ENCODE results near the gene DOCK2.

DNA sequence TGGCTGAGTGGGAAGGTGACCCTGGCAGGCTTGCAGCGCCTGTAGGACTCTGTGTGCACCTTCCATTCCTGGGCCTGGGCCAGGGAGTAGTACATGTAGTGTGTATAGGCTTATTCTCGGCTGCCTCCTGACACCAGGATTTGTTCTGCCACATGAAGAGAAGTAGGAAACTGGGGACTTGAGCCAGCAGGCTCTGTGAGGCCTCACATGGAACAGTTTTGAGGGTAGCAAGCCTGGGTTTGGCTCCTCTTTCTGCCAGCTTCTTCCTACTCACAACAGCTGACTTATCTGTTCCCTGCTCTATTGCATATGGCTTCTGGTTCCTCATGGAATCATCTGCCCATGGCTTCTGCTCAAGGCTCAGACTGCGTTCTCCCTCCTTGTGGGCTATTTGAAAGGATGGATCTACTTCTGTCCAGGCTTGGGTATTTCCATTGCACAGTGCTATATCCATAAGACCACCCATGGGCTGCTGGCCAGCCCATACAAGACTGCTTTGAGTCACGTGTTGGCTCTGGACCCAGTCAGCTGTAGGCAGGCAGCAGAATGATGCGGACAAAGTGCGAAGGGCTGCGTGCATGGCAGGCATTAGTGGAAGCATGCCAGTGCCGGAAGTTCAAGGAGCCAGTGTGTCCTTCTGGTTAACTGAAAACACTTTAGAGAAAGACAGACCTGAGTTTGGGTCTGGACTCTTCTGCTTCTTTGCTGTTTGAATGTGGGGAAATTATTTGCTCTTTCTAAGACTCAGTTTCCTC is 354.2 kb downstream of the DOCK2 start:
- TF ChIP-seq SAP30 (IDR thresholded peaks at IDR 0.05; ENCODE audit: borderline replicate concordance, insufficient read depth, low read depth, low read length, poor library complexity, severe bottlenecking) (no peak), SNRNP70 (optimal IDR thresholded peaks at IDR 0.05; ENCODE audit: low read depth, low read length) (no peak), SMAD4 (CRISPR knock-in tag; conservative IDR thresholded peaks at IDR 0.05) (no peak), CREB1 (IDR thresholded peaks at IDR 0.05) (no peak), CREB1 (CRISPR knock-in tag; IDR thresholded peaks at IDR 0.05) (no peak), TAF1 (IDR thresholded peaks at IDR 0.05; ENCODE audit: control insufficient read depth, extremely low read depth, insufficient read depth, low read length, severe bottlenecking) (no peak), POLR2AphosphoS5 (IDR thresholded peaks at IDR 0.05; ENCODE audit: control insufficient read depth, insufficient read depth, low read depth, low read length) (no peak)
- TF ChIP-seq, protein P1, sequence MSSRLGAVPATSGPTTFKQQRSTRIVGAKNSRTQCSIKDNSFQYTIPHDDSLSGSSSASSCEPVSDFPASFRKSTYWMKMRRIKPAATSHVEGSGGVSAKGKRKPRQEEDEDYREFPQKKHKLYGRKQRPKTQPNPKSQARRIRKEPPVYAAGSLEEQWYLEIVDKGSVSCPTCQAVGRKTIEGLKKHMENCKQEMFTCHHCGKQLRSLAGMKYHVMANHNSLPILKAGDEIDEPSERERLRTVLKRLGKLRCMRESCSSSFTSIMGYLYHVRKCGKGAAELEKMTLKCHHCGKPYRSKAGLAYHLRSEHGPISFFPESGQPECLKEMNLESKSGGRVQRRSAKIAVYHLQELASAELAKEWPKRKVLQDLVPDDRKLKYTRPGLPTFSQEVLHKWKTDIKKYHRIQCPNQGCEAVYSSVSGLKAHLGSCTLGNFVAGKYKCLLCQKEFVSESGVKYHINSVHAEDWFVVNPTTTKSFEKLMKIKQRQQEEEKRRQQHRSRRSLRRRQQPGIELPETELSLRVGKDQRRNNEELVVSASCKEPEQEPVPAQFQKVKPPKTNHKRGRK (tag; IDR thresholded peaks at IDR 0.05): no peak
- TF ChIP-seq, protein P2, sequence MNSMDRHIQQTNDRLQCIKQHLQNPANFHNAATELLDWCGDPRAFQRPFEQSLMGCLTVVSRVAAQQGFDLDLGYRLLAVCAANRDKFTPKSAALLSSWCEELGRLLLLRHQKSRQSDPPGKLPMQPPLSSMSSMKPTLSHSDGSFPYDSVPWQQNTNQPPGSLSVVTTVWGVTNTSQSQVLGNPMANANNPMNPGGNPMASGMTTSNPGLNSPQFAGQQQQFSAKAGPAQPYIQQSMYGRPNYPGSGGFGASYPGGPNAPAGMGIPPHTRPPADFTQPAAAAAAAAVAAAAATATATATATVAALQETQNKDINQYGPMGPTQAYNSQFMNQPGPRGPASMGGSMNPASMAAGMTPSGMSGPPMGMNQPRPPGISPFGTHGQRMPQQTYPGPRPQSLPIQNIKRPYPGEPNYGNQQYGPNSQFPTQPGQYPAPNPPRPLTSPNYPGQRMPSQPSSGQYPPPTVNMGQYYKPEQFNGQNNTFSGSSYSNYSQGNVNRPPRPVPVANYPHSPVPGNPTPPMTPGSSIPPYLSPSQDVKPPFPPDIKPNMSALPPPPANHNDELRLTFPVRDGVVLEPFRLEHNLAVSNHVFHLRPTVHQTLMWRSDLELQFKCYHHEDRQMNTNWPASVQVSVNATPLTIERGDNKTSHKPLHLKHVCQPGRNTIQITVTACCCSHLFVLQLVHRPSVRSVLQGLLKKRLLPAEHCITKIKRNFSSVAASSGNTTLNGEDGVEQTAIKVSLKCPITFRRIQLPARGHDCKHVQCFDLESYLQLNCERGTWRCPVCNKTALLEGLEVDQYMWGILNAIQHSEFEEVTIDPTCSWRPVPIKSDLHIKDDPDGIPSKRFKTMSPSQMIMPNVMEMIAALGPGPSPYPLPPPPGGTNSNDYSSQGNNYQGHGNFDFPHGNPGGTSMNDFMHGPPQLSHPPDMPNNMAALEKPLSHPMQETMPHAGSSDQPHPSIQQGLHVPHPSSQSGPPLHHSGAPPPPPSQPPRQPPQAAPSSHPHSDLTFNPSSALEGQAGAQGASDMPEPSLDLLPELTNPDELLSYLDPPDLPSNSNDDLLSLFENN (IDR thresholded peaks at IDR 0.05; ENCODE audit: low read depth in 2 of 2, low read length in 2 of 2): no peak
- TF ChIP-seq, protein P3, sequence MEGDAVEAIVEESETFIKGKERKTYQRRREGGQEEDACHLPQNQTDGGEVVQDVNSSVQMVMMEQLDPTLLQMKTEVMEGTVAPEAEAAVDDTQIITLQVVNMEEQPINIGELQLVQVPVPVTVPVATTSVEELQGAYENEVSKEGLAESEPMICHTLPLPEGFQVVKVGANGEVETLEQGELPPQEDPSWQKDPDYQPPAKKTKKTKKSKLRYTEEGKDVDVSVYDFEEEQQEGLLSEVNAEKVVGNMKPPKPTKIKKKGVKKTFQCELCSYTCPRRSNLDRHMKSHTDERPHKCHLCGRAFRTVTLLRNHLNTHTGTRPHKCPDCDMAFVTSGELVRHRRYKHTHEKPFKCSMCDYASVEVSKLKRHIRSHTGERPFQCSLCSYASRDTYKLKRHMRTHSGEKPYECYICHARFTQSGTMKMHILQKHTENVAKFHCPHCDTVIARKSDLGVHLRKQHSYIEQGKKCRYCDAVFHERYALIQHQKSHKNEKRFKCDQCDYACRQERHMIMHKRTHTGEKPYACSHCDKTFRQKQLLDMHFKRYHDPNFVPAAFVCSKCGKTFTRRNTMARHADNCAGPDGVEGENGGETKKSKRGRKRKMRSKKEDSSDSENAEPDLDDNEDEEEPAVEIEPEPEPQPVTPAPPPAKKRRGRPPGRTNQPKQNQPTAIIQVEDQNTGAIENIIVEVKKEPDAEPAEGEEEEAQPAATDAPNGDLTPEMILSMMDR (IDR thresholded peaks at IDR 0.05 in 2 of 3, conservative IDR thresholded peaks at IDR 0.05 in 1 of 3; ENCODE audit: insufficient read depth in 2 of 3, low read depth in 1 of 3, low read length in 3 of 3): no peak

All from K562 (cell line).